GM19351 (cell line): Measurements from ENCODE around the gene PTGDR.

Experiments used
- ATAC-seq: cut with Tn5 transposase; IDR thresholded peaks from one replicate; pipeline ENCODE4 v1.9.1; 2021; ENCODE audit warnings: mild to moderate bottlenecking, moderate library complexity; ENCODE audit not compliant: unreplicated experiment

Gene PTGDR

DNA sequence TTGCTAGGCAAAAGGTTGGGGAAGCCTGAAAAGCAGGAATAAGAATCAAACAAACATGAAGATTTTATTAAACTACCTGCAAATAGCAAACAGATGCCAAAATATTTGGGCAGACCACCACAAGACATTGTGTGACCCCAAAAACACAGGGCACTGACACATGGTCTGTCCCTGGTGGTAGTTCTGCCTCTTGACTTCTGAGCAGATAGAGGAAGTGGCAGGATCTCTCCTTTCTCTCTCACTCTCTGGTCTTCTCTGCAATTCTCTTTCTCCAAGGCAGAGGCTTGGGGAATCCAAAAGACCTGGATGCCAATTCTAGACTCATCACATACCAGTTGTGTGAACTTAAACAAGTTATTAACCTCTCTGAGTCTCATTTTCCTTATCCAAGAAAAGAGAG is 4.3 kb upstream of the PTGDR start:
- ATAC-seq: no peak

DNA sequence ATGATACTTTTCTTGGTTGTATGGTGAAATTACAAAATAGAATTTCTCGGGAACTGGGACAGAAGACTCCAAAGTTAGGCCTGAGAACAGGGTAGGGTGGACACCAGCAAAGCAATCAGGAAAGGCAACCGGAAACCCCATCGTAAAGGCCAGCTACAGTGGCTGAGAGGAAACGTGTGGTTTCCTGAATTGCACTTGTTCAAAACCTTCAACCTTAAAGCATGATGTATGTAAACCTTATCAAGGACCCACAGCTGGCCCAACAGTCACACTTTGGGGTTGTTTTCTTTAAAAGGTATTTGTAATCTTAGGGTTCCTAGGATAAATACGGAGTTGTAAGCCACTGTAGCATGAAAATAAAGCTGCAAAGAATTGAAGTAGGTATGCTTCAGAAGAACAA is 2.2 kb upstream of the PTGDR start:
- ATAC-seq: peak; percentile 56

- no peak for ATAC-seq
Measured at GRCh38 chr14:52266179-52266578, 1.3 kb upstream of the PTGDR start.

- ATAC-seq: no peak
Measured at GRCh38 chr14:52266782-52267181, 716 bp upstream of the PTGDR start.

DNA sequence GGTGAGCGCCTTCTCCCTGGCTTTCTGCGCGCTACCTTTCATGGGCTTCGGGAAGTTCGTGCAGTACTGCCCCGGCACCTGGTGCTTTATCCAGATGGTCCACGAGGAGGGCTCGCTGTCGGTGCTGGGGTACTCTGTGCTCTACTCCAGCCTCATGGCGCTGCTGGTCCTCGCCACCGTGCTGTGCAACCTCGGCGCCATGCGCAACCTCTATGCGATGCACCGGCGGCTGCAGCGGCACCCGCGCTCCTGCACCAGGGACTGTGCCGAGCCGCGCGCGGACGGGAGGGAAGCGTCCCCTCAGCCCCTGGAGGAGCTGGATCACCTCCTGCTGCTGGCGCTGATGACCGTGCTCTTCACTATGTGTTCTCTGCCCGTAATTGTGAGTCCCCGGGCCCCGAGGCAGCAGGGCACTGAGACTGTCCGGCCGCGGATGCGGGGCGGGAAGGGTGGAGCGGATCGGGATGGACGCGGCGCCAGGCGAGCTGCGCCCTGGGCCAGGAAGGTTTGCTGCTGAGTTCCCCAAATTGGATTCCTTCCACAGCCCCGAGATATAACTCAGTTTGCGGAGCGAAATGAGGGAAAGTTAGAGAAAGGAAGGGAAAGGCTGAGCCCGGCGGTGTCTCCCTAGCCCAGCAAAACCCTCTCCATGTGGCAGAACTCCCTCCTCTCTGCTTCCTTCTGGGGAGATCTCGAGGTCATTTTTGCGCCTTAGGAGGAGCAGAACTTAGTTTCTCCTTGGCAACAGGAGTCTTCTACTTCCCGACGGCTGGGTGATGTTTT is 972 bp downstream of the PTGDR start:
- ATAC-seq: no peak

DNA sequence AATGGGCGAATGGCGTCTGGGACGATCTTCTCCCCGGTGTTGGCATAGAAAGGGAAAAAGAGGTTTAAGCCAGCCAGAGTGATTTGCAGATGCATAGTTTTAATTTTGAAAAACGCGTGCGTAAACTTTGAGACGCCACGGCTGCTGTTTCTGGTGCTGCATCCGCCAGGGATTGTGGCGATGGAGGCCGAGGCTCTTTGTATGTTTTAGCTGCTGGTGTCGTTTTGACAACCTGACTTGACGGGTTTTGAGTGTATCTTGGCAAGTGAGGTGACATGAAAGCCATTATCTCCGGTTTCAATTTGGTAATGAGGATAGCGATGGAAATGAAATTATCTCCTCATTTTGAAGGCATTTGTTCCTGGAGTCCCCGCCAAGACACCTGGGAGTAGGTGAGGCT is 1.6 kb downstream of the PTGDR start:
- no peak for ATAC-seq

GRCh38 chr14:52269982-52270381 is 2.5 kb downstream of the PTGDR start:
- no peak for ATAC-seq

DNA sequence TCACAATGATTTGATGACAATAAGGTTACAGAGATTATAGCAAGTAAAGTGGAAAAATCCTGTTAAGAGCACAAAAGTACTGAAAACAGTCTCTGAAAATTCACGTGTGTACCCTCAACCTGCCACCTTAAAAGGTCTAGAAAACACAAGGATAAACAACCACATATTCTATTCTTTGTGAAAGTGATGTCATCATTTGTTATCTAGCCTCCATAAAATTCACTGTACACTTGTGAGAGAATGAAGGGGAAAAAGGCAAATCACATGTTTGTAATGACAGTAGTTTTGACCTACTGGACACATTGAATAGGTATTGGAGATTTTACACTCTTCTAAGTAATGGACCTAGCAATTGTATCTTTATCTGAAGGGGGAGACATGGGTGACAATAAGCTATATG is 4.0 kb downstream of the PTGDR start:
- no peak for ATAC-seq

DNA sequence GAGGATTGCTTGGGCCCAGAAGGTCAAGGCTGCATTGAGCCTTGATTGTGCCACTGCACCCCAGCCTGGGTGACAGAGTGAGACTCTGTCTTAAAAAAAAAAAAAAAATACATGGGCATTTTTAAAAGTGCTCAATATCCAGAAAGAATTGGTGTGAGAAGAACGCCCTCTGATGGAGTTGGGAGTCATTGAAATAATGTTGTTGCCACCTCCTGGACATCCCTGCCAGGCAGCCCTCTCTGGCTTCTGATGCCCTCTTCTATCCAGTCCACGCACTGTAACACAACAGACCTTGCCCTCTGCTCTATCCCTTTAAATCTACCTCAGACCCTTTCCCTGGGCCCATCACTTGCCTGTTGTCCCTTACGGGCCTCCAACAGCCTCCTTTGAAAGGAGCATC is 4.9 kb downstream of the PTGDR start:
- no peak for ATAC-seq

DNA sequence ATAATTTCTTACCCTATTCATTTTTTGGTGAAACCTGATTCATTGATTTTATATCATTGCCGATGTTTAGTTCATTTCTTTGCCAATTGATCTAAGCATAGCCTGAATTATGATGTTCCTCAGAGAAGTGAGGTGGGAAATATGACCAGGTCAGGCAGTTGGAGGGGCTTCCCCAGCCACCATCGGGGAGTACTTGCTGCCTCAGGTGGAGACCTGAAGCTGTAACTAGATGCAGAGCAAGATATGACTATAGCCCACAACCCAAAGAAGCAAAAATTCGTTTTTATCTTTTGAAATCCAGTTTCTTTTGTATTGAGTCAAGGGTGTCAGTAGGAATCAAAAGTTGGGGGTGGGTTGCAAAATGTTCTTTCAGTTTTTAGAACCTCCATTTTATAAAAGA is 7.9 kb downstream of the PTGDR start:
- no peak for ATAC-seq

GRCh38 chr14:52277552-52277951 is 10.1 kb downstream of the PTGDR start:
- no peak for ATAC-seq

DNA sequence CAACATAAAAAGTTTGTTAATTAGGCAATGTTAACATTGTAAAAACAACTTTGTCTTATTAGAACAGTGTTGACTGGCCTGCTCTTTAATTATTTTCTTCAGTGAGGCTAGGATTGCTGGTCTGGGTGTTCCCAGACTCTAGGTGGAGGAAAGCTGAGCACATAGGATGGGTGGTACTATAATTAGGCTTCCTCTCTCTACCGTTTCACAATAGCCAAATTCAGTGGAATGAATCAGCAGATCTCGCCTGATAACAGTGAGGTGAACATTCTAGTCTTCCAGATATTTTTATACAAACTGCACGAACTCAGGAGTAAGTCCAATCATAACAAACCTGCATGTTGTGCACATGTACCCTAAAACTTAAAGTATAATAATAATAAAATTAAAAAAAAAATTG is 11.9 kb downstream of the PTGDR start:
- ATAC-seq: no peak

- no peak for ATAC-seq
Measured at GRCh38 chr14:52283099-52283498, 15.6 kb downstream of the PTGDR start.

DNA sequence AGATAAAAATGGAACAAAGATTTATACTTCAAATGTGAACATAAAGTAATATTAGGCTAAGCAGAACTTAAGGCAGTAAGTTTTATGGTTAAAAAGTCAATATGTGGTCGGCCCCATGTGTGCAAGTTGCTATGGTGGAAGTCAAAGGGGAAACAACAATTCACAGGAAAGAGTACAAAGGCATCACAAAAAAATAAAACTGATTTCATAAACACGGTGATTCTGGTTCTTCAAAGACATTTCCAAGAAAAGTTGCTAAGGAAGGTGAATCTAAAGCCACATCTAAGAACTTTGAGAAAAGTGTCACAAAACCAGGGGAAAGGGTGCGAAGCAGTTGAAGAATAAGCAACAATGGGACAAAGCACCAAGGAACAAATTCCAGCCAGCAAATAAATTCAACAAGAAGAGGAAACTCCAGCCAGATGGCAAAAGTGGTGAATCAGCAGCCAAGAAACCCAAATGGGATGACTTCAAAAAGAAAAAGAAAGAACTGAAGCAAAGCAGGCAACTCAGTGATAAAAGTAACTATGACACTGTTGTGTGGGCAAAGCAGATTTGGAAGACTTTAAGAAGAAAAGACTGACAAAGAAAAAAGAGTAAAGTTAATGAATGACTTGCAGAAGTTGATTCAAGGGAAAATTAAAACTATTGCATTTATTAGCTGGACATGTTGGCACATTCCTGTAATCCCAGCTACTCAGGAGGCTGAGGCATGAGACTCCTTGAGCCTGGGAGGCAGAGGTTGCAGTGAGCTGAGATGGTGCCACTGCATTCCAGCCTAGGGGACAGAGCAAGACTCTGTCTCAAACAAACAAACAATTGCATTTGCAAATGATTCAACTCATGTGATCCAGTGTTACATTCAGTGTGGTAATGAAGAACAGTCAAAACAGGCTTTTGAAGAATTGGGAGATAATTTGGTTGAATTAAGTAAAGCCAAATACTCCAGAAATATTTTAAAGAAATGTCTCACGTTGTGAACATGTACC is 19.5 kb downstream of the PTGDR start:
- ATAC-seq: no peak

DNA sequence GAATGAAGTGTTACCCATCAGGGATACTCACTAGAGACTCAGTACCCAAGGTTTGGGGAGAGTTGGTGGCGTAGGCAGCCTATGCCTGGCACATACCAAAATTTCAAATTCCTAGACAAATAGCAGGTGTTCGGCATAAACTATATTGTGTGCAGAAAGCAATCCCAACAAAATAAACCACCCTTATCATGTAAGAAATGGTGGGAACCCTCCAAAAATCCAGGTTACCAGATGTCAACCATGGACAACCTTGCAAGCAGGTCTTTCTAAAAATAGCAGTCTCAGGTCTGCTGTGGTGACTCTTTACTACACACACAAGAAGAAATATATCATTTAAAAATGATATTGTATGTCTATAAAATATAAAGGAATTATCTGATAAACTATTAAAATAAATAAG is 28.9 kb downstream of the PTGDR start:
- ATAC-seq: no peak

GRCh38 chr14:52298795-52299194 is 31.3 kb downstream of the PTGDR start:
- ATAC-seq: no peak

- peak; percentile 50 for ATAC-seq
Measured at GRCh38 chr14:52299692-52300278, 32.3 kb downstream of the PTGDR start.

GRCh38 chr14:52303236-52303635 is 35.7 kb downstream of the PTGDR start:
- no peak for ATAC-seq

DNA sequence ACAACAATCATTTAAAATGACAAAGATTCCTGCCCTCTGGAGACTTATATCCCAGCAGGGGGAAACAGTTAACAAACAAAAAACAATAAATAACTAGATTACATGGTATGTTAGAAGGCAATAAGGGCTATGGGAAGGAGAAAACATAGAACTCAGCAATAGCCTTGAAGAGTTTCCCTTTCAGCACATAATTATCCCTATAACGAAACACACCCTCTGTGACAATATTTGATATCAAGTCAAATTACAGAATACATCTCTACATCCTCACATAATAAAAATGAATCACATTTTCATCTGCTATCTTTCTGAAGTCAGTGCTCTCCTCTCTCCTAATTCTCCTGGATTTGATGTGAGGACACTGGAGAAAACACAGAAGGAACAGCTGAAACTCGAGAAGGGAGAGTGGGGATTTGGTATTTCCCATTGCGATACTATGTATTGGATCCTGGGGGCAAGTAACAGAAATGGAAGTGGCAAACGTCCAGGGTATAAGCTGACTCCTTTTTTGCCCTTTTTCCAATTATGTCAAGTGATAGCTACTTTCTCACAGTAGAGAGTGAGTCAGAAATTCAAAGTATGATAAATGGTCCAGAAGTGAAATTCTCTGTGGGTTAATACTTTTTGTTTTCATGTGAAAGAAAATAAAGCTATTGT is 36.9 kb downstream of the PTGDR start:
- ATAC-seq: no peak

- ATAC-seq: no peak
Measured at GRCh38 chr14:52305014-52305413, 37.5 kb downstream of the PTGDR start.

DNA sequence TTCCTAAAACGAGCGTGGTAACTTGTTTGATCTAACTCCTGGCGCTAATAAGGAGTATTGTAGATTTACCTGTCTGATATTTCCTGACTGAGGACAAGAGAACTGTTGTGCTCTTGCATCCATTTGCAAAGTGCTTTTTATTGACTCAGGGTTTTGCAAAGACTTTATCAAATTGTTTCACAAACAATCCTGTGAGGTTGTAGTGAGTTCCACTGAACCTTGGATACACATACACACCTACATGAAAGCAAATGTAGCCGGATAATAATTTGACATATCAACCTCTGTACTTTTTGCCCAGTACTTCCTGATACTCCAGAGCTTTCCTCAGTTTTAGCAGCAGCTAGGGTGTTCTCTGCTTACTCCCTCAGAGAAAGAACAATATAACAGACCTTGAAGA is 39.9 kb downstream of the PTGDR start:
- no peak for ATAC-seq
